Esophagus squamous epithelium (tissue), 5 donors: ENCODE data around the gene EXPH5. TPM values are rescaled to one million over a fixed set of nuclear protein-coding genes. Genes with fewer than 3 reads are reported as not detected.

Experiments used
- DNase-seq: peaks from one replicate; lab custom pipeline; 2025; lab: John Stamatoyannopoulos, UW
- H3K27ac ChIP-seq, 4 donors: fragments of 200-600 bp; sonication (generic); one replicate each; pipeline ENCODE4 v1.5.1; 2016 to 2019; ENCODE audit warnings: mild to moderate bottlenecking in 1 of 4
- H3K27me3 ChIP-seq, 4 donors: fragments of 200-600 bp; sonication (generic); 1 replicate in 3 of 4; 2 replicates in 1 of 4; pipeline versions ENCODE4 v1.5.1 to v1.6.0; 2017 to 2021; ENCODE audit warnings: antibody characterized with exemption in 1 of 4
- H3K36me3 ChIP-seq, 3 donors: fragments of 200-600 bp; sonication (generic); one replicate each; pipeline ENCODE4 v1.5.1; 2016 to 2019
- H3K4me1 ChIP-seq, 3 donors: fragments of 200-600 bp; sonication (generic); one replicate each; pipeline ENCODE4 v1.5.1; 2017 to 2019
- H3K4me3 ChIP-seq, 4 donors: fragments of 200-600 bp; sonication (generic); 1 replicate in 3 of 4; 2 replicates in 1 of 4; pipeline ENCODE4 v1.5.1; 2016 to 2019; ENCODE audit warnings: mild to moderate bottlenecking in 2 of 4, moderate library complexity in 1 of 4
- H3K9me3 ChIP-seq, 3 donors: fragments of 200-600 bp; sonication (generic); one replicate each; pipeline ENCODE4 v1.5.1; 2016 to 2019
- CTCF ChIP-seq, 6 experiments: fragments of 450-650 bp in 4 of 6; fragments of 200-600 bp in 2 of 6; sonication (generic) in 2 of 6; IDR thresholded peaks; one replicate each; pipeline ENCODE4 v1.5.1; 2016 to 2019; ENCODE audit warnings: antibody characterized with exemption in 6 of 6, mild to moderate bottlenecking in 4 of 6, moderate library complexity in 4 of 6
- POLR2A ChIP-seq, 4 donors: fragments of 450-650 bp; IDR thresholded peaks; one replicate each; pipeline ENCODE4 v1.6.1; 2017; ENCODE audit warnings: antibody characterized with exemption in 4 of 4, mild to moderate bottlenecking in 4 of 4, moderate library complexity in 3 of 4
- WGBS, 2 donors: methylation state at CpG; one replicate each; pipeline ENCODE4 v1.1.5; 2018; 5-methylcytosine and 5-hydroxymethylcytosine counted together
- intact Hi-C: fragments of 100-400 bp; cut with DNase I; formaldehyde crosslinking; loops from one replicate; pipeline ENCODE4 v1.15.0; 2022
- total RNA-seq, 4 donors: library from RNA; depleted of rRNA; stranded (reverse); fragments of >200 nt; gene quantifications; one replicate each; pipeline ENCODE4 v1.1.0, GENCODE V29; 2016
- donor health status: DM: yes; HTN: yes; CAD: no.

Gene EXPH5
- total RNA-seq, 4 donors from 2014 or later = 23.4 to 36.7 (median 26.7) TPM

- peaks cover 0 to 43% (median 9%) of the 10 kb centered on the region in 3 donors for H3K4me1 ChIP-seq
- no peaks in the 10 kb centered on the region for H3K27me3 ChIP-seq
- TF ChIP-seq CTCF (IDR thresholded peaks at IDR 0.05) (no peak), POLR2A (IDR thresholded peaks at IDR 0.05) (no peak)
- H3K27ac ChIP-seq = no peak overlapping the region
- H3K9me3 ChIP-seq = no peaks in the 10 kb centered on the region
- WGBS, 2 donors = 95 to 100% methylated on average over 2 of the region's 2 CpGs
- intact Hi-C loops = no loop called here
- H3K4me3 ChIP-seq = no peak overlapping the region
- H3K36me3 ChIP-seq = no peaks in the 10 kb centered on the region
- DNase-seq = no peak
Measured at GRCh38 chr11:108558222-108558621, 35.3 kb downstream of the EXPH5 start.

GRCh38 chr11:108556019-108556418, 37.5 kb downstream of the EXPH5 start:
- TF ChIP-seq POLR2A (IDR thresholded peaks at IDR 0.05) (no peak), CTCF (IDR thresholded peaks at IDR 0.05) (no peak)
- Histone ChIP-seq H3K4me1 (peaks cover 0 to 46% (median 13%) of the 10 kb centered on the region in 3 donors), H3K27me3 (no peaks in the 10 kb centered on the region), H3K4me3 (no peak overlapping the region), H3K36me3 (no peaks in the 10 kb centered on the region), H3K27ac (no peak overlapping the region), H3K9me3 (no peaks in the 10 kb centered on the region)
- no peak for DNase-seq
- intact Hi-C loops = no loop called here
- WGBS, 2 donors = 52 to 55% methylated on average over 2 of the region's 2 CpGs

GRCh38 chr11:108551651-108552462, 41.7 kb downstream of the EXPH5 start:
- H3K27me3 ChIP-seq = no peaks in the 10 kb centered on the region
- WGBS, 2 donors = 17 to 18% methylated on average over 10 of the region's 10 CpGs
- no peaks in the 10 kb centered on the region for H3K9me3 ChIP-seq
- DNase-seq = no peak
- H3K4me3 ChIP-seq = peak overlapping the region; percentile 5 to 45 (median 19)
- no peaks in the 10 kb centered on the region for H3K36me3 ChIP-seq
- TF ChIP-seq CTCF (IDR thresholded peaks at IDR 0.05) (no peak), POLR2A (IDR thresholded peaks at IDR 0.05) (peak in 1 of 4 donors; percentile 15)
- H3K27ac ChIP-seq = peak overlapping the region; percentile 59 to 87 (median 76)
- peaks cover 0 to 69% (median 18%) of the 10 kb centered on the region in 3 donors for H3K4me1 ChIP-seq
- intact Hi-C loops = no loop called here

- Histone ChIP-seq H3K27ac (peak overlapping the region; percentile 16 to 87 (median 76)), H3K36me3 (no peaks in the 10 kb centered on the region), H3K9me3 (no peaks in the 10 kb centered on the region), H3K4me3 (no peak overlapping the region), H3K4me1 (peaks cover 0 to 55% (median 19%) of the 10 kb centered on the region in 3 donors), H3K27me3 (no peaks in the 10 kb centered on the region)
- WGBS, 2 donors = 35 to 47% methylated on average over 3 of the region's 3 CpGs
- intact Hi-C loops = no loop called here
- DNase-seq = no peak
- TF ChIP-seq POLR2A (IDR thresholded peaks at IDR 0.05) = no peak
- no peak for TF ChIP-seq CTCF (IDR thresholded peaks at IDR 0.05)
Measured at GRCh38 chr11:108549319-108549885, 44.2 kb downstream of the EXPH5 start.

GRCh38 chr11:108545909-108546501, 47.6 kb downstream of the EXPH5 start:
- no peak overlapping the region for H3K4me3 ChIP-seq
- H3K4me1 ChIP-seq = peaks cover 6 to 55% (median 21%) of the 10 kb centered on the region in 3 donors
- peaks cover 0 to 4% (median 0%) of the 10 kb centered on the region in 3 donors for H3K36me3 ChIP-seq
- H3K27ac ChIP-seq = no peak overlapping the region
- TF ChIP-seq CTCF (IDR thresholded peaks at IDR 0.05) = no peak
- no peak for TF ChIP-seq POLR2A (IDR thresholded peaks at IDR 0.05)
- 71 to 81% methylated on average over 5 of the region's 5 CpGs for WGBS, 2 donors
- no peaks in the 10 kb centered on the region for H3K27me3 ChIP-seq
- intact Hi-C loops = no loop called here
- no peak for DNase-seq
- no peaks in the 10 kb centered on the region for H3K9me3 ChIP-seq
